Uterus (tissue), 2 donors: ENCODE results near the gene ALKBH8.
"Not testable (repeated sequence)": the region's sequence is repeated elsewhere in the genome, so short reads cannot be mapped to it uniquely, and the experiment has no call there.

Source experiments
- POLR2A ChIP-seq, 2 donors: fragments of 450-650 bp; IDR thresholded peaks; one replicate each; pipeline ENCODE4 v1.6.1; 2016; ENCODE audit warnings: antibody characterized with exemption in 2 of 2, mild to moderate bottlenecking in 1 of 2, moderate library complexity in 1 of 2
- TF ChIP-seq, protein P1 (sequence below), 4 experiments: fragments of 200-600 bp in 2 of 4; fragments of 450-650 bp in 2 of 4; sonication (generic) in 2 of 4; IDR thresholded peaks; one replicate each; pipeline ENCODE4 v1.5.1; 2016 to 2019; ENCODE audit warnings: antibody characterized with exemption in 4 of 4, mild to moderate bottlenecking in 2 of 4, moderate library complexity in 1 of 4

DNA sequence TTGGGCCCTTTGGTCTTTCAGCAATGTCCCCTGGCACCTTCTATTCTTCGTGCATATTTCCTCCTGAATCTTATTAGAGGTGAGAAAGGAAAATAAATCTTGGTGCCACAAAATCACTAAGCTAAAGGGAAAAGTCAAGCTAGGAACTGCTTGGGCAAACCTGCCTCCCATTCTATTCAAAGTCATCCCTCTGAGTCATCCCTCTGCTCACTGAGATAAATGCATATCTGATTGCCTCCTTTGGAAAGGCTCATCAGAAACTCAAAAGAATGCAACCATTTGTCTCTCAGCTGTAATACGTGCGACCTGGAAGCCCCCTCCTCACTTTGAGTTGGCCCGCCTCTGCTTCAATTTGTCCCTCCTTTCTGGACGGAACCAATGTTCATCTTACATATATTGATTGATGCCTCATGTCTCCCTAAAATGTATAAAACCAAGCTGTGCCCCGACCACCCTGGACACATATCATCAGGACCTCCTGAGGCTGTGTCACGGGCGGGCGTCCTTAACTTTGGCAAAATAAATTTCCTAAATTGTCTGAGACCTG lies 493 bp upstream of the ALKBH8 start:
- TF ChIP-seq POLR2A (IDR thresholded peaks at IDR 0.05), result not testable (repeated sequence)
- TF ChIP-seq, protein P1, sequence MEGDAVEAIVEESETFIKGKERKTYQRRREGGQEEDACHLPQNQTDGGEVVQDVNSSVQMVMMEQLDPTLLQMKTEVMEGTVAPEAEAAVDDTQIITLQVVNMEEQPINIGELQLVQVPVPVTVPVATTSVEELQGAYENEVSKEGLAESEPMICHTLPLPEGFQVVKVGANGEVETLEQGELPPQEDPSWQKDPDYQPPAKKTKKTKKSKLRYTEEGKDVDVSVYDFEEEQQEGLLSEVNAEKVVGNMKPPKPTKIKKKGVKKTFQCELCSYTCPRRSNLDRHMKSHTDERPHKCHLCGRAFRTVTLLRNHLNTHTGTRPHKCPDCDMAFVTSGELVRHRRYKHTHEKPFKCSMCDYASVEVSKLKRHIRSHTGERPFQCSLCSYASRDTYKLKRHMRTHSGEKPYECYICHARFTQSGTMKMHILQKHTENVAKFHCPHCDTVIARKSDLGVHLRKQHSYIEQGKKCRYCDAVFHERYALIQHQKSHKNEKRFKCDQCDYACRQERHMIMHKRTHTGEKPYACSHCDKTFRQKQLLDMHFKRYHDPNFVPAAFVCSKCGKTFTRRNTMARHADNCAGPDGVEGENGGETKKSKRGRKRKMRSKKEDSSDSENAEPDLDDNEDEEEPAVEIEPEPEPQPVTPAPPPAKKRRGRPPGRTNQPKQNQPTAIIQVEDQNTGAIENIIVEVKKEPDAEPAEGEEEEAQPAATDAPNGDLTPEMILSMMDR (IDR thresholded peaks at IDR 0.05), result not testable (repeated sequence)
